ENCODE results near the gene LCN6.

LCN6 gene

DNA sequence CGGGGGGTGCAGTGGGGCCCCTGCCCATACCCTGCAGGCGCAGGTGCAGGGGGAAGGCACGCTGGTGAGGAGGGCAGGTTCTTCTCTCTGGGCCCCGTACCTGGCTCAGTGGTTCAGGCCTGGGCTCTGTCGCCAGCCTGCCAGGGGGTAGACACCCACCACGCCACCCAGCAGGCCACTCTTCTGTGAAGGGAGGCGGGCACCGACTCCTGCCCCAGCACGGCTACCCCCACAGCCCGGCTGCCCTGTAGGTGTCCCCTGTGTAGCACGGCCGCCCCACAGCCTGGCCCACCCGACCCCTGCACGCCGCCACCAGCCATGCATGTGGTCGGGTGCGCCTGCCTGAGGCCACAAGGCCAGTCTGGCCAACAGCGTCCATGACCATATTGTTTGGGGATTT lies 1.7 kb downstream of the LCN6 start:
- no peaks in the 10 kb centered on the region for H3K4me1 ChIP-seq (ENCODE audit: low read length)

GRCh38 chr9:136746155-136746490 lies 2.2 kb downstream of the LCN6 start:
- Histone ChIP-seq H3F3A (ENCODE audit: insufficient read depth, low read length) (no peaks in the 10 kb centered on the region), H3K9ac (ENCODE audit: low read length) (no peak overlapping the region), H3K79me2 (ENCODE audit: low read length) (no peaks in the 10 kb centered on the region), H3K27me3 (replicated peaks; ENCODE audit: insufficient read depth, low read length) (peaks cover 96% of the 10 kb centered on the region), H2AFZ (ENCODE audit: low read length) (no peak overlapping the region), H3K4me2 (ENCODE audit: low read depth, low read length) (no peak overlapping the region), H3K9me2 (replicated peaks; ENCODE audit: insufficient read depth, low read length) (no peaks in the 10 kb centered on the region), H4K20me1 (ENCODE audit: insufficient read depth, low read length) (no peaks in the 10 kb centered on the region), H3K27ac (ENCODE audit: low read length) (no peak overlapping the region), H3K36me3 (replicated peaks; ENCODE audit: insufficient read depth, low read length) (no peaks in the 10 kb centered on the region), H3K4me1 (ENCODE audit: low read length) (no peaks in the 10 kb centered on the region), H3K4me3 (ENCODE audit: low read length) (no peak overlapping the region), H3K9me3 (replicated peaks; ENCODE audit: insufficient read depth, low read length) (no peaks in the 10 kb centered on the region)
- no peak for DNase-seq
- TF ChIP-seq EZH2 (optimal IDR thresholded peaks at IDR 0.05; ENCODE audit: low read depth, low read length) (no peak), EZH2phosphoT487 (IDR thresholded peaks at IDR 0.05; ENCODE audit: low read length) (no peak)
- TF ChIP-seq, protein P1, sequence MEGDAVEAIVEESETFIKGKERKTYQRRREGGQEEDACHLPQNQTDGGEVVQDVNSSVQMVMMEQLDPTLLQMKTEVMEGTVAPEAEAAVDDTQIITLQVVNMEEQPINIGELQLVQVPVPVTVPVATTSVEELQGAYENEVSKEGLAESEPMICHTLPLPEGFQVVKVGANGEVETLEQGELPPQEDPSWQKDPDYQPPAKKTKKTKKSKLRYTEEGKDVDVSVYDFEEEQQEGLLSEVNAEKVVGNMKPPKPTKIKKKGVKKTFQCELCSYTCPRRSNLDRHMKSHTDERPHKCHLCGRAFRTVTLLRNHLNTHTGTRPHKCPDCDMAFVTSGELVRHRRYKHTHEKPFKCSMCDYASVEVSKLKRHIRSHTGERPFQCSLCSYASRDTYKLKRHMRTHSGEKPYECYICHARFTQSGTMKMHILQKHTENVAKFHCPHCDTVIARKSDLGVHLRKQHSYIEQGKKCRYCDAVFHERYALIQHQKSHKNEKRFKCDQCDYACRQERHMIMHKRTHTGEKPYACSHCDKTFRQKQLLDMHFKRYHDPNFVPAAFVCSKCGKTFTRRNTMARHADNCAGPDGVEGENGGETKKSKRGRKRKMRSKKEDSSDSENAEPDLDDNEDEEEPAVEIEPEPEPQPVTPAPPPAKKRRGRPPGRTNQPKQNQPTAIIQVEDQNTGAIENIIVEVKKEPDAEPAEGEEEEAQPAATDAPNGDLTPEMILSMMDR (IDR thresholded peaks at IDR 0.05; ENCODE audit: low read length), result no peak

More for the DNA sequence above, 1.7 kb downstream of the LCN6 start:
- Histone ChIP-seq H3K4me3 (ENCODE audit: low read length) (no peak overlapping the region), H3K36me3 (replicated peaks; ENCODE audit: insufficient read depth, low read length) (no peaks in the 10 kb centered on the region), H3K9me2 (replicated peaks; ENCODE audit: insufficient read depth, low read length) (no peaks in the 10 kb centered on the region), H4K20me1 (ENCODE audit: insufficient read depth, low read length) (no peaks in the 10 kb centered on the region), H2AFZ (ENCODE audit: low read length) (no peak overlapping the region), H3K27me3 (replicated peaks; ENCODE audit: insufficient read depth, low read length) (peaks cover 96% of the 10 kb centered on the region), H3F3A (ENCODE audit: insufficient read depth, low read length) (no peaks in the 10 kb centered on the region), H3K9me3 (replicated peaks; ENCODE audit: insufficient read depth, low read length) (no peaks in the 10 kb centered on the region), H3K4me2 (ENCODE audit: low read depth, low read length) (no peak overlapping the region), H3K9ac (ENCODE audit: low read length) (no peak overlapping the region), H3K79me2 (ENCODE audit: low read length) (no peaks in the 10 kb centered on the region), H3K27ac (ENCODE audit: low read length) (no peak overlapping the region)
- TF ChIP-seq, protein P1 (IDR thresholded peaks at IDR 0.05; ENCODE audit: low read length), result no peak
- peak; percentile 49 for TF ChIP-seq EZH2 (optimal IDR thresholded peaks at IDR 0.05; ENCODE audit: low read depth, low read length)
- no peak for TF ChIP-seq EZH2phosphoT487 (IDR thresholded peaks at IDR 0.05; ENCODE audit: low read length)
- no peak for DNase-seq

GRCh38 chr9:136745389-136746154 lies 2.8 kb downstream of the LCN6 start:
- no peaks in the 10 kb centered on the region for H3K79me2 ChIP-seq (ENCODE audit: low read length)
- no peak overlapping the region for H3K27ac ChIP-seq (ENCODE audit: low read length)
- H2AFZ ChIP-seq (ENCODE audit: low read length), result no peak overlapping the region
- H3F3A ChIP-seq (ENCODE audit: insufficient read depth, low read length), result no peaks in the 10 kb centered on the region
- no peaks in the 10 kb centered on the region for H3K9me2 ChIP-seq (replicated peaks; ENCODE audit: insufficient read depth, low read length)
- H3K4me3 ChIP-seq (ENCODE audit: low read length), result no peak overlapping the region
- H3K36me3 ChIP-seq (replicated peaks; ENCODE audit: insufficient read depth, low read length), result no peaks in the 10 kb centered on the region
- no peak overlapping the region for H3K9ac ChIP-seq (ENCODE audit: low read length)
- no peaks in the 10 kb centered on the region for H3K9me3 ChIP-seq (replicated peaks; ENCODE audit: insufficient read depth, low read length)
- no peaks in the 10 kb centered on the region for H4K20me1 ChIP-seq (ENCODE audit: insufficient read depth, low read length)
- no peaks in the 10 kb centered on the region for H3K4me1 ChIP-seq (ENCODE audit: low read length)
- no peak for DNase-seq
- H3K4me2 ChIP-seq (ENCODE audit: low read depth, low read length), result no peak overlapping the region
- H3K27me3 ChIP-seq (replicated peaks; ENCODE audit: insufficient read depth, low read length), result peaks cover 97% of the 10 kb centered on the region
- TF ChIP-seq, protein P1 (IDR thresholded peaks at IDR 0.05; ENCODE audit: low read length), result no peak
- no peak for TF ChIP-seq EZH2 (optimal IDR thresholded peaks at IDR 0.05; ENCODE audit: low read depth, low read length)
- no peak for TF ChIP-seq EZH2phosphoT487 (IDR thresholded peaks at IDR 0.05; ENCODE audit: low read length)
